Natural killer cell (primary cell): ENCODE measurements around the gene KRTAP20-2. TPM values are rescaled to one million over a fixed set of nuclear protein-coding genes. Genes with fewer than 3 reads are reported as not detected.

Source experiments
- ATAC-seq, 3 donors: fragments of 150-1000 bp in 2 of 3; fragments of 200-7000 bp in 1 of 3; cut with Tn5 transposase; 1 replicate in 1 of 3; 2 replicates in 2 of 3; pipeline ENCODE4 v1.10.0; 2021; ENCODE audit warnings: mild to moderate bottlenecking in 2 of 3, moderate library complexity in 2 of 3
- DNase-seq, 2 donors: peaks; one replicate each; pipeline versions ENCODE4 v3.0.0 to v3.0.0-alpha.2; 2013 to 2021; ENCODE audit warnings: mixed read lengths in 1 of 2
- H3K27ac ChIP-seq: one replicate; pipeline ENCODE4 v1.5.1; 2013; ENCODE audit warnings: mild to moderate bottlenecking, low read length
- H3K27me3 ChIP-seq: one replicate; pipeline ENCODE4 v1.6.1; 2013; ENCODE audit warnings: low read length; ENCODE audit not compliant: control insufficient read depth, insufficient read depth
- H3K36me3 ChIP-seq: one replicate; pipeline ENCODE4 v1.6.1; 2013; ENCODE audit warnings: low read length; ENCODE audit not compliant: control insufficient read depth, insufficient read depth
- H3K4me1 ChIP-seq: one replicate; pipeline ENCODE4 v1.6.1; 2013; ENCODE audit warnings: low read length; ENCODE audit not compliant: control insufficient read depth, insufficient read depth
- H3K4me3 ChIP-seq: one replicate; pipeline ENCODE4 v1.5.1; 2013; ENCODE audit warnings: low read length
- H3K9me3 ChIP-seq: one replicate; pipeline ENCODE4 v1.6.1; 2013; ENCODE audit warnings: low read length; ENCODE audit not compliant: control insufficient read depth, insufficient read depth
- H3K27ac Mint-ChIP-seq, 2 donors: one replicate each; pipeline ENCODE4 v1.8.0; 2022; ENCODE audit warnings: mild to moderate bottlenecking in 2 of 2, mixed read lengths in 2 of 2, moderate library complexity in 1 of 2
- H3K27me3 Mint-ChIP-seq, 2 donors: one replicate each; pipeline ENCODE4 v1.8.0; 2022; ENCODE audit warnings: low read depth in 2 of 2, mixed read lengths in 2 of 2
- H3K36me3 Mint-ChIP-seq: one replicate; pipeline ENCODE4 v1.8.0; 2022; ENCODE audit warnings: mixed read lengths
- H3K4me1 Mint-ChIP-seq, 2 donors: one replicate each; pipeline ENCODE4 v1.8.0; 2022; ENCODE audit warnings: mixed read lengths in 2 of 2
- H3K4me3 Mint-ChIP-seq: one replicate; pipeline ENCODE4 v1.8.0; 2022; ENCODE audit warnings: mild to moderate bottlenecking, moderate library complexity, mixed read lengths
- H3K9me3 Mint-ChIP-seq, 2 donors: one replicate each; pipeline ENCODE4 v1.8.0; 2022; ENCODE audit warnings: mixed read lengths in 2 of 2
- WGBS: methylation state at CpG from one replicate; pipeline ENCODE4 v1.1.7; 2013; ENCODE audit warnings: missing lambda C conversion rate; ENCODE audit not compliant: insufficient coverage; 5-methylcytosine and 5-hydroxymethylcytosine counted together
- intact Hi-C: fragments of 100-400 bp; cut with micrococcal nuclease; formaldehyde crosslinking; loops from one replicate; pipeline ENCODE4 v1.14.2; 2022
- total RNA-seq, 4 donors: library from RNA; stranded (reverse); fragments of 120-200 nt in 1 of 4; gene quantifications; one replicate each; pipeline versions ENCODE4 v1.2.3 to v1.2.4, GENCODE V29; 2013 to 2022
- TF ChIP-seq, protein P1 (sequence below): fragments of 200-600 bp; IDR thresholded peaks from one replicate; pipeline ENCODE4 v1.8.0; 2022; ENCODE audit warnings: antibody characterized with exemption

The KRTAP20-2 gene
- total RNA-seq, 3 donors from 2014 or later (not counting 1 experiment from before 2014, with no cell fraction given): not detected

GRCh38 chr21:30638686-30639085 is 3.7 kb downstream of the KRTAP20-2 start:
- no peak overlapping the region for H3K27ac Mint-ChIP-seq
- ATAC-seq (no peak), DNase-seq (no peak)
- no peaks in the 10 kb centered on the region for H3K4me1 Mint-ChIP-seq
- H3K4me3 Mint-ChIP-seq: no peak overlapping the region
- Histone ChIP-seq H3K36me3 (no peaks in the 10 kb centered on the region), H3K4me3 (no peak overlapping the region), H3K27ac (no peak overlapping the region), H3K4me1 (no peaks in the 10 kb centered on the region), H3K9me3 (no peaks in the 10 kb centered on the region), H3K27me3 (no peaks in the 10 kb centered on the region)
- peaks cover 13 to 15% of the 10 kb centered on the region in 2 donors for H3K9me3 Mint-ChIP-seq
- TF ChIP-seq, protein P1, sequence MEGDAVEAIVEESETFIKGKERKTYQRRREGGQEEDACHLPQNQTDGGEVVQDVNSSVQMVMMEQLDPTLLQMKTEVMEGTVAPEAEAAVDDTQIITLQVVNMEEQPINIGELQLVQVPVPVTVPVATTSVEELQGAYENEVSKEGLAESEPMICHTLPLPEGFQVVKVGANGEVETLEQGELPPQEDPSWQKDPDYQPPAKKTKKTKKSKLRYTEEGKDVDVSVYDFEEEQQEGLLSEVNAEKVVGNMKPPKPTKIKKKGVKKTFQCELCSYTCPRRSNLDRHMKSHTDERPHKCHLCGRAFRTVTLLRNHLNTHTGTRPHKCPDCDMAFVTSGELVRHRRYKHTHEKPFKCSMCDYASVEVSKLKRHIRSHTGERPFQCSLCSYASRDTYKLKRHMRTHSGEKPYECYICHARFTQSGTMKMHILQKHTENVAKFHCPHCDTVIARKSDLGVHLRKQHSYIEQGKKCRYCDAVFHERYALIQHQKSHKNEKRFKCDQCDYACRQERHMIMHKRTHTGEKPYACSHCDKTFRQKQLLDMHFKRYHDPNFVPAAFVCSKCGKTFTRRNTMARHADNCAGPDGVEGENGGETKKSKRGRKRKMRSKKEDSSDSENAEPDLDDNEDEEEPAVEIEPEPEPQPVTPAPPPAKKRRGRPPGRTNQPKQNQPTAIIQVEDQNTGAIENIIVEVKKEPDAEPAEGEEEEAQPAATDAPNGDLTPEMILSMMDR: no peak
- intact Hi-C loops: no loop called here
- WGBS: 84% methylated on average over 2 of the region's 3 CpGs
- H3K27me3 Mint-ChIP-seq: no peaks in the 10 kb centered on the region
- H3K36me3 Mint-ChIP-seq: no peaks in the 10 kb centered on the region

DNA sequence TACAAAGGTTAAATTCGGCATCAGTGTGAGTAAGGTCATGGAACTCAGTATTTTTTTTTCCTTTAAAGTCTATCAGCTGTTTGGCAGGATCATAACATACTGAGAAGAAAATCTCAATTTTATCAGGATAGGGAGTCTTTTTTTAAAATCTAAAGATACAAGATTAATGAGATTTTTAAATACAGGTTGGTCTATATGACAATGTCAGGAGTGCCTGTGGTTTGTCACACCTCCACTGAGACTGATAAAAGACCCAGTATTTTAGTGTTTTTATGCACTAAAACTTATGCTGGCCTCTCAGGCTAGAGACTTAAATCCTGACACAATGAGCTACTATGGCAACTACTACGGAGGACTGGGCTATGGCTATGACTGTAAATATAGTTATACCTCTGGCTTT is 7.6 kb downstream of the KRTAP20-2 start, which contains the start of gene KRTAP20-3:
TSS of gene KRTAP20-3 (plus strand) at position 301 of the 400 bp plus-strand sequence.
- H3K4me3 Mint-ChIP-seq: no peak within 1 kb of the TSS
- no peak for ATAC-seq
- Histone ChIP-seq H3K27me3 (no peaks in the 10 kb centered on the region), H3K27ac (no peak within 1 kb of the TSS), H3K4me3 (no peak within 1 kb of the TSS), H3K9me3 (no peaks in the 10 kb centered on the region), H3K4me1 (no peaks in the 10 kb centered on the region), H3K36me3 (no peaks in the 10 kb centered on the region)
- no peaks in the 10 kb centered on the region for H3K4me1 Mint-ChIP-seq
- TF ChIP-seq, protein P1: no peak
- no peak within 1 kb of the TSS for H3K27ac Mint-ChIP-seq
- 80% methylated on average over 2 of the region's 2 CpGs for WGBS
- peaks cover 18 to 20% of the 10 kb centered on the region in 2 donors for H3K9me3 Mint-ChIP-seq
- no peak for DNase-seq
- intact Hi-C loops: no loop called here
- no peaks in the 10 kb centered on the region for H3K36me3 Mint-ChIP-seq
- no peaks in the 10 kb centered on the region for H3K27me3 Mint-ChIP-seq

- WGBS: no CpG with 5 or more reads among the region's 1 CpG
- intact Hi-C loops: no loop called here
- Mint-ChIP-seq H3K27me3 (no peaks in the 10 kb centered on the region), H3K27ac (no peak overlapping the region), H3K9me3 (peaks cover 18 to 22% of the 10 kb centered on the region in 2 donors), H3K36me3 (no peaks in the 10 kb centered on the region), H3K4me1 (no peaks in the 10 kb centered on the region), H3K4me3 (no peak overlapping the region)
- TF ChIP-seq, protein P1: no peak
- H3K4me1 ChIP-seq: no peaks in the 10 kb centered on the region
- no peak overlapping the region for H3K4me3 ChIP-seq
- DNase-seq: no peak
- no peak for ATAC-seq
- no peaks in the 10 kb centered on the region for H3K27me3 ChIP-seq
- H3K9me3 ChIP-seq: no peaks in the 10 kb centered on the region
- no peak overlapping the region for H3K27ac ChIP-seq
- H3K36me3 ChIP-seq: no peaks in the 10 kb centered on the region
Measured at GRCh38 chr21:30646904-30647414, 12.0 kb downstream of the KRTAP20-2 start.

GRCh38 chr21:30652891-30653290 is 17.9 kb downstream of the KRTAP20-2 start:
- no peaks in the 10 kb centered on the region for H3K36me3 ChIP-seq
- Mint-ChIP-seq H3K9me3 (peaks cover 15 to 16% of the 10 kb centered on the region in 2 donors), H3K27ac (no peak overlapping the region), H3K27me3 (no peaks in the 10 kb centered on the region), H3K4me1 (no peaks in the 10 kb centered on the region), H3K36me3 (no peaks in the 10 kb centered on the region), H3K4me3 (no peak overlapping the region)
- TF ChIP-seq, protein P1: no peak
- H3K27ac ChIP-seq: no peak overlapping the region
- no peaks in the 10 kb centered on the region for H3K4me1 ChIP-seq
- DNase-seq (no peak), ATAC-seq (no peak)
- no peak overlapping the region for H3K4me3 ChIP-seq
- no peaks in the 10 kb centered on the region for H3K9me3 ChIP-seq
- H3K27me3 ChIP-seq: no peaks in the 10 kb centered on the region
- intact Hi-C loops: no loop called here
